Bronchial epithelial cell (primary cell): ENCODE data around the gene KIAA0753. TPM values are rescaled to one million over a fixed set of nuclear protein-coding genes. Genes with fewer than 3 reads are reported as not detected.
A peak's percentile ranks its signal among the peaks of the same experiment; 100 is the strongest.

ENCODE experiments used
- DNase-seq: peaks from one replicate; pipeline ENCODE4 v3.0.0-alpha.2; 2010; ENCODE audit warnings: low read depth
- FAIRE-seq: peaks from 2 replicates; lab custom pipeline; 2011; peaks lifted over from hg19 to GRCh38; lab: Jason Lieb, UNC
- H3K27me3 ChIP-seq: 2 replicates; pipeline ENCODE4 v1.5.1; 2011; ENCODE audit warnings: low read length; ENCODE audit not compliant: control insufficient read depth, insufficient read depth
- H3K36me3 ChIP-seq: 2 replicates; pipeline ENCODE4 v1.5.1; 2011; ENCODE audit warnings: low read length; ENCODE audit not compliant: control insufficient read depth, insufficient read depth
- H3K4me3 ChIP-seq: 2 replicates; pipeline ENCODE4 v1.5.1; 2011; ENCODE audit warnings: mild to moderate bottlenecking, low read depth, low read length, control low read depth
- CTCF ChIP-seq: IDR thresholded peaks from 2 replicates; pipeline ENCODE4 v1.5.1; 2011; ENCODE audit warnings: mild to moderate bottlenecking, moderate library complexity, low read length, control low read depth, inconsistent platforms; ENCODE audit not compliant: insufficient read depth, severe bottlenecking
- total RNA-seq: library from RNA; depleted of rRNA; stranded (reverse); fragments of >200 nt; gene quantifications from 2 replicates; pipeline ENCODE4 v1.2.1, GENCODE V29; 2014

Gene KIAA0753
- 6.6 and 9.2 TPM in 2 replicates for total RNA-seq

GRCh38 chr17:6640536-6641246 lies at the start of gene KIAA0753, which contains the start of gene TXNDC17:
Gene KIAA0753, minus strand, starts transcription at chr17:6640711. Its CDS starts 5,608 bp downstream, at chr17:6635103.
Gene TXNDC17, plus strand, starts transcription at chr17:6641060. Its CDS starts 23 bp downstream, at chr17:6641083.
- peak; percentile 83 for DNase-seq
- H3K4me3 ChIP-seq: peak within 1 kb of the TSS; percentile 89
- H3K27me3 ChIP-seq: no peaks in the 10 kb centered on the region
- no peak for TF ChIP-seq CTCF
- H3K36me3 ChIP-seq: peaks cover 1% of the 10 kb centered on the region
- FAIRE-seq: no peak

GRCh38 chr17:6688944-6689343 lies 48.4 kb upstream of the KIAA0753 start:
- no peak for FAIRE-seq
- no peaks in the 10 kb centered on the region for H3K36me3 ChIP-seq
- no peak for DNase-seq
- TF ChIP-seq CTCF: no peak
- no peak overlapping the region for H3K4me3 ChIP-seq
- H3K27me3 ChIP-seq: no peaks in the 10 kb centered on the region

- TF ChIP-seq CTCF: no peak
- Histone ChIP-seq H3K36me3 (no peaks in the 10 kb centered on the region), H3K27me3 (no peaks in the 10 kb centered on the region), H3K4me3 (no peak overlapping the region)
- no peak for DNase-seq
- no peak for FAIRE-seq
These were observed 45.5 kb upstream of the KIAA0753 start for GRCh38 chr17:6686026-6686425.

- DNase-seq (no peak), FAIRE-seq (no peak)
- TF ChIP-seq CTCF: no peak
- Histone ChIP-seq H3K27me3 (no peaks in the 10 kb centered on the region), H3K4me3 (no peak overlapping the region), H3K36me3 (no peaks in the 10 kb centered on the region)
These were observed 44.6 kb upstream of the KIAA0753 start for GRCh38 chr17:6684881-6685767.

GRCh38 chr17:6684460-6684783 lies 43.9 kb upstream of the KIAA0753 start:
- TF ChIP-seq CTCF: no peak
- no peak for FAIRE-seq
- no peaks in the 10 kb centered on the region for H3K27me3 ChIP-seq
- H3K36me3 ChIP-seq: no peaks in the 10 kb centered on the region
- DNase-seq: no peak
- H3K4me3 ChIP-seq: no peak overlapping the region
